GM19467 (cell line): Measurements from ENCODE around the gene CDCA7.
"Not testable (repeated sequence)": the region's sequence is repeated elsewhere in the genome, so short reads cannot be mapped to it uniquely, and the experiment has no call there.

Experiments
- ATAC-seq: cut with Tn5 transposase; IDR thresholded peaks from one replicate; pipeline ENCODE4 v1.9.1; 2021; ENCODE audit warnings: mild to moderate bottlenecking, moderate library complexity; ENCODE audit not compliant: unreplicated experiment

CDCA7 gene

GRCh38 chr2:173357346-173357745 lies 2.7 kb downstream of the CDCA7 start:
- no peak for ATAC-seq

DNA sequence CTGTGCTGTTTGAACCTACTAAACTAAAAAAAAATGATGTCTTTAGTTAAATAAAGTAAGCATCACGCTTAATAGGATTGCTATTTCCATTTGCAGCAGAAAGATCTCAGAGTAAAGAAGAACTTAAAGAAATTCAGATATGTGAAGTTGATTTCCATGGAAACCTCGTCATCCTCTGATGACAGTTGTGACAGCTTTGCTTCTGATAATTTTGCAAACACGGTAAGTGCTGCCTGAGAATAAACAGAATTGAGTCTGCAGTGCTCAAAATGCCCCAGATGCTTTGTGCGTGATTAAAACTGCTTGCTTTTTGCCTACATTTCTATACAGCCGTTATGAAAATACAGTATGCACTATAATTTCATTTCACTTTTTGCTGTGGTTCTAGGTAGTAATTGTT lies 3.9 kb downstream of the CDCA7 start:
- ATAC-seq, result no peak

GRCh38 chr2:173359231-173359630 lies 4.6 kb downstream of the CDCA7 start:
- no peak for ATAC-seq

DNA sequence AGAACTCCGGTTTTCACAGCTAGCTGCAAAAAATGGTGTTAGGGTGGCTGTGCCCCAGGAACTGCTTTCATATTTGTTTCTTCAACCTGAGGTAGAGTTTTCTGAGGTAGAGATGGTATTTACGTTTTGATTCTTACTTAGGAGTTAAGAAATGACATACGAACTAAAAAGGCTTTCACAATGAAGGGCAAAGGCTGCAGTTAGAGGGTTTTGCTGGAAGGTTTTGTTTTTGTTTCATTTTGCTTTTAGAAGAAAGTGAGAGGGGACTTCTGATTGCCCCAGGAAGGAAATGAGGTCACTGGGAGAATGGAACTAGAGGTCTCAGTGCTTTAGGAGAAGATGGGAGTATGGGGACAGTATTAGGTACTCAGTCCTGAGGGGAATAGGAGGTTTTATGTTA lies 15.5 kb downstream of the CDCA7 start:
- no peak for ATAC-seq

DNA sequence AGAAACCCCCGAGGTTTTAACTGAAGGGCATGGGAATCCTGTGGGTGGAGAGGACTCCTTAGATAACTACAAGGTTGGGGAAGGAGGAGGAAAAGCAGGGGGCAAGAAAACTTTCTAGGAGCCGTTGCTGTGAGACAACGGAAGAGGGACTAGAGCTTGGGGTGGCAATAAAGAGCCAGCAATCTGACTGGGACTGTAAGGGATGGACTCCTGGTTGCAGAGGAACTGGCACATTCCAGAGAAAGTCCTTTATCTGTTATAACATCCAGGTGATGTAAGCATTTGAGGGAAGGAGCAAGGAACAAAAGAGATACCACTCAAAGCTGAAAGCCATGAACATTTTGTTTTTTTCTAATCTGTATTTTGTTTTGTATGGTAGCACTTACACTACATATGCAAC lies 16.4 kb downstream of the CDCA7 start:
- ATAC-seq, result no peak

DNA sequence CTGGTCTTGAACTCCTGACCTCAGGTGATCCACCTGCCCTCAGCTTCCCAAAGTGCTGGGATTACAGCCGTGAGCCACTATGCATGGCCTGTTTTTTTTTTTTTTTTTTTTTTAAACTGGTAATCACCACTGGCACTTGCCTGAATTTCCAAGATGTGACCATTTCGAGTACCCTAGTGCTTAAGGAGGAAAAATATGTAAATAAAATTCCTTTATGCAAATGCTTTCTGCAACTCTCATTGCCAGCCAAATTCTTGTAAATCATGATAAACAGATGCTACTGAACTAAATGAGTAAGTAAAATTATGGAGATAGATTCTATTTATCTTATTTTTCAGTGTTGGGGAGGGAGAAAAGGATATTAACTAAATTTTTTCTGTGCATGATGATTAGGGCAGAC lies 18.6 kb downstream of the CDCA7 start:
- no peak for ATAC-seq

GRCh38 chr2:173374634-173375033 lies 20.0 kb downstream of the CDCA7 start:
- no peak for ATAC-seq

- not testable (repeated sequence) for ATAC-seq
Measured at GRCh38 chr2:173385534-173385933, 30.9 kb downstream of the CDCA7 start.

- ATAC-seq, result no peak
Measured at GRCh38 chr2:173386021-173386737, 31.5 kb downstream of the CDCA7 start.

DNA sequence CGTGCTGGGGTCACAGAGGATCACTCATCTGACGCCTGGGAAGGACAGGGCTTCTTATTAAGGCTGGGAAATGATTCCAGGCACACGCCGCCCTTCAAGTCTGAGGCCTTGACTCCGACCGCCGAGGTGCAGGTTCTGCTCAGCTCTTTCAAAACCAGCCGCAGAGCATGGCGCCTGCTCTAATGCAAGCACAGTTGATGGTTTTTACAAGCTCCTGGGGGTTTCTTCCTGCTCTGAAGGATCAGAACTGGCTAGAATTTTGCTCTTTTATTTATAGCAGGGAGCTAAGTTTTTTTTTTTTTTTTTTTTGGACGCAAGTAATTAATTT lies 32.0 kb downstream of the CDCA7 start:
- ATAC-seq, result no peak

GRCh38 chr2:173387079-173387478 lies 32.4 kb downstream of the CDCA7 start:
- no peak for ATAC-seq

DNA sequence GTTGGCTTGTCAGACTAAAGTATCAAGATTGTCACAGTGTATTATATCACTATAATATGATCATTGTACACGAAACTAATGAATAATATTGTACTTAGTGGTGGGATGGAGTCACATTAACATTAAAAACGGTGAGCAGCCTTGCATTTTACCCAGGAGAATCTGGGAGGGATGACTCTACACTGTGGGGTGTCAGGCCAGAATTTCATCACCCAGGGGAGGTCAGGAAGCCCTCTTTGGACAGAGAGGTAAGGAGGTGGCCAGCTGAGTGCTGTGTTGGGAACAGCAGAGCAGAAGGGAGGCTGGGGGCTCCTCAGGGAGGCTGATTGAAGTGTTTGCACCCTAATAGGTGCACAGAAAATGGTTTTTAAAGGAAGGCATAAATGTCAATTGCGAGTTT lies 33.0 kb downstream of the CDCA7 start:
- ATAC-seq, result no peak

DNA sequence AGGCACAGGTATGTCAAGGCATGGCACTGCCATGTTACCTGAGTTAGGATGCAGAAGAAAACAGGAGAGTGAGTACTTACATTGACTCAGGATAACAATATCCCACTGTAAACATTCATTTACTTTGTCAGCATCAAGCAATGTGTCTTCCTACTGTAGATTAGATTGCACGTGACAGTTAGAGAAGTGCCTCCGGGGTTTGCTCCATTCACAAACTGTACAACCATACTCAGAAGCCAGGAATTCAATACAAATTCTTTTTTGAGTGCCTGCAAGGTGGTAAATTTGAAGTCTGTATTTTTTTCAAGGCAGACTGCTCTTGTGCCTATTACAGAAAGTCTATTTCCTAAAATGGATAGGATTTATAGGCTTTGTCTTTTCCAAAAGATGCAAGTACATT lies 34.1 kb downstream of the CDCA7 start:
- ATAC-seq, result no peak

DNA sequence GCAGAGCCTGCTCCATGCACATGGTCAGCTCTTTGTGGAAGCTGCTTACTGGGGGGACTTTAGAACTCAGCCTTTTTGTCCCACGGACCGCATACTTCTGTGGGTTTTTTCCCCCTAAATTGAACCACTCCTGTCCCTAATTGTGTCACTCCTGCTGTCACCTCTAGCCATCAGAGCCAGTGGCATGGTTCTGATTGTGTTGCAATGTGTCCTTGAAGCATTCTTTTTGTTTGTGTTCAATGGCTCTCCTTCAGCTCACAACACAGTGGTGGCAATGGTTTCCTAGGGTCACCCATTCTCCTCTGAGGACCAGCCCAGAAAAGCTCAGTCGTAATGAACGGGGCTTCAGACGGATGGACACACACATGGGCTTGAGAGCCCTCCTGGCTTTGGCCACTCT lies 35.4 kb downstream of the CDCA7 start:
- no peak for ATAC-seq

DNA sequence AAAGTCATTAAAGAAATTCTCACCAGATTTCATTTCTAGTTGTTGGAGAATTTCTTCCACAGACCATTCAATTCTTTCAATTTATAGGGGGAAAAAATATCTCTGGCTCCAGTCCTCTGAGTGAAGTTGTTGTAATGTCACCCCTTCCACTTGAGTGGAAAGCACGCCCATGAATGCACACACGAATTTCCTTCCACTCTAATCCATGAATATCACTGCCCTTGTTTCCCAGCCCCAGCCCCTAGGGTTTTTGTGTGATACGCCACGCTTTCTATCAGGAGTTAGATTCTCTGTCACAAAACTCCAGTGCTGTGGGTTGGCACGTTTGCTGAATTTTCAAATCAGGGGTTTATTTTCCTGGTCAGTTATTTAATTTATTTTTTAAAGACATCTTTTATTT lies 38.1 kb downstream of the CDCA7 start:
- ATAC-seq, result no peak

GRCh38 chr2:173393186-173393585 lies 38.5 kb downstream of the CDCA7 start:
- ATAC-seq, result no peak

DNA sequence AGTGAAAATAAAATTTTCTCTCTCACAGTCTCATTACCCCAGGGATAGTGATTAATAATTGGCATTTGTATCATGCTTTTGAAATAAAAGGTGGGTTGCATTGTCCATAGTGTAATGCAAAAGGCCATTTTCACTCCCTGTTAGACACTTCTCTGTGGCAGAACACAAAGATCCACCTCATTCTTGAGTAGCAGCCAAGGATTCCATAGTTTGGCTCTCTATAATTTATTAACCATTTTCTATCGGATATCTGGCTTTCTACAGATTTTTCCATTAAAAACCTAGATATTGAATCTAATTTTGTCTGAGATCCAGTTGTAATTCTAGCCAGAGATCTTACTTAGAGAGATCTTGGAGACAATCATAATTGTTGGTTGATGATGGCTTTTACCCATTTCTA lies 39.0 kb downstream of the CDCA7 start:
- ATAC-seq, result no peak

DNA sequence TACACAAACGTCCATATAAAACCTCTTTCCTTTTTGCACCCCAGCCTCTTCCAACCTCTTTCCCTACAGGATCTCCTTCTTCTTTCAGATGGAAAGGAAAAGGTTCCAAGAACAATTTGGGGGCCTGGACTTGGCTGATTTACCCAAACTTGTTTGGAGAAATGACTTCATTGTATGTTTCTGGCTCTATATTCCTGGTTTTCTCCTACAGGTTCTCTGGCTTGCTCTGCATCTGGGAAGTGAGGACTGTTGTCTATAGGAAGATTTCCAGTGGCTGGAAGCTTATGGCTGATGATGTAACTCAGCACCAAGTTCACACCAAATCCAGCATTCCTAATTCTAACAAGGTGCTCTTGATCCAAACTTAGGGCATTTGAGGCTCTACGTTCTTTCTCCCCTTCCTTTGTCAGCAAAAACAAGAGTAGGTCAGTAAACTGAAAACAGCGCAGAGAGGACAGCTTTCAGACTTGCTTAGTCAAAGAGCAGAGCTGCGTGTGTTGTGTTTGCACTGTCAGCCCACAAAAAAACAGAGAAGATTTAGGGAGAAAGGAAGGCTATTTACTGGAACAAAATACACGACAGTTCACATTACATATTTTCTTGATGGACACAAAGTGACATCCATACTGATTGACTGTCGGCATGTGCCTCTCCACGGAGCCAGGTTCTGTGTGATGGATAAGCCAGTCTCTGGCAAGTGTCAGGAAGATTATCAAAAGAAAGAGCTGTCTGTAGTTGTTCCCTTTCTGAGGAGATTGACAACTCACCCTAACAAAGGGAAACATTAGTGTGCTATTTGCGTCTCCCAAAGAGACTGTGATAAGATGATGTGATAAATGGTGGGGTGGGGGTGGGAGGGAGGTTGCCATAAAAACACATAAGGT lies 39.7 kb downstream of the CDCA7 start:
- no peak for ATAC-seq

GRCh38 chr2:173395567-173396351 lies 41.1 kb downstream of the CDCA7 start:
- ATAC-seq, result no peak

- no peak for ATAC-seq
Measured at GRCh38 chr2:173397539-173397938, 42.9 kb downstream of the CDCA7 start.

DNA sequence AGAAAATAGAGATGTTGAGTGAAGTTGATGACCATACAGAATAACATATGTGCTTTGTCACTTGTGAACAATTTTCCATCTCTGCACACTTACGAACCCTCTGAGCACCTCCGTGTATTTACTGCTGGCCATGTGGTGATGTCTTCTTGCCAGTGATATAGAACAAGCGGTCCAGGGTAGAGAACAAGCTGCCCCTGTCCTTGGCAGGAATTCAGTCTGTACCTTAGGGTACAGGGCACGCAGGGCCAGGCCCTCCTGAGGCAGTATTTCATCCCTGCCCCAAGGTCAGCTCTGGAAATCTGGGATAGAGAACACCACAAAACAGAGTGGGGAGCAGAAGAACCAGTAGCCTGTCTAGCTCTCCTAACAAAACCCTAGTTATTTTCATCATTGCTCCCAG lies 44.6 kb downstream of the CDCA7 start:
- no peak for ATAC-seq

GRCh38 chr2:173400760-173401159 lies 46.1 kb downstream of the CDCA7 start:
- no peak for ATAC-seq
